GM06990 (cell line): Measurements from ENCODE around the gene PLA2R1.

ENCODE experiments used
- DNase-seq: peaks from one replicate; pipeline ENCODE4 v3.0.0-alpha.2; 2011; ENCODE audit not compliant: insufficient read length; ENCODE audit errors: extremely low read depth
- H3K27me3 ChIP-seq: replicated peaks from 2 replicates; pipeline ENCODE4 v1.6.0; 2011; ENCODE audit warnings: low read length; ENCODE audit not compliant: control insufficient read depth, insufficient read depth
- H3K36me3 ChIP-seq: 2 replicates; pipeline ENCODE4 v1.5.1; 2011; ENCODE audit warnings: low read length; ENCODE audit not compliant: control insufficient read depth, insufficient read depth
- H3K4me3 ChIP-seq: replicated peaks from 2 replicates; pipeline ENCODE4 v1.5.1; 2011; ENCODE audit warnings: low read depth, mild to moderate bottlenecking, control low read depth, low read length
- CTCF ChIP-seq: IDR thresholded peaks from 2 replicates; pipeline ENCODE4 v1.5.1; 2011; ENCODE audit warnings: low read length, control low read depth, mild to moderate bottlenecking, inconsistent platforms; ENCODE audit not compliant: insufficient read depth, poor library complexity, severe bottlenecking

Gene PLA2R1

GRCh38 chr2:159912580-159912979 lies 149.8 kb downstream of the PLA2R1 start:
- no peak for DNase-seq
- Histone ChIP-seq H3K27me3 (no peaks in the 10 kb centered on the region), H3K4me3 (no peak overlapping the region), H3K36me3 (no peaks in the 10 kb centered on the region)
- TF ChIP-seq CTCF, result no peak

GRCh38 chr2:159910951-159911350 lies 151.5 kb downstream of the PLA2R1 start:
- no peak for TF ChIP-seq CTCF
- Histone ChIP-seq H3K4me3 (no peak overlapping the region), H3K36me3 (no peaks in the 10 kb centered on the region), H3K27me3 (no peaks in the 10 kb centered on the region)
- DNase-seq, result no peak

GRCh38 chr2:159908623-159909022 lies 153.8 kb downstream of the PLA2R1 start:
- Histone ChIP-seq H3K36me3 (no peaks in the 10 kb centered on the region), H3K27me3 (no peaks in the 10 kb centered on the region), H3K4me3 (no peak overlapping the region)
- DNase-seq, result no peak
- no peak for TF ChIP-seq CTCF

- Histone ChIP-seq H3K27me3 (no peaks in the 10 kb centered on the region), H3K4me3 (no peak overlapping the region), H3K36me3 (no peaks in the 10 kb centered on the region)
- DNase-seq, result no peak
- TF ChIP-seq CTCF, result no peak
Observed at GRCh38 chr2:159907909-159908308, 154.5 kb downstream of the PLA2R1 start.

GRCh38 chr2:159905926-159906714 lies 156.3 kb downstream of the PLA2R1 start:
- DNase-seq, result no peak
- H3K4me3 ChIP-seq, result no peak overlapping the region
- H3K27me3 ChIP-seq, result no peaks in the 10 kb centered on the region
- H3K36me3 ChIP-seq, result no peaks in the 10 kb centered on the region; the same call in 1 of the 2 replicates
- no peak for TF ChIP-seq CTCF
